22Rv1 (cell line): ENCODE data around the gene CMIP.

Experiments
- ZFX ChIP-seq: fragments of 450-650 bp; IDR thresholded peaks from 2 replicates; pipeline ENCODE4 v1.6.1; 2017; ENCODE audit warnings: antibody characterized with exemption, borderline replicate concordance
- TF ChIP-seq, protein P1 (sequence below): fragments of 450-650 bp; IDR thresholded peaks from 2 replicates; pipeline ENCODE4 v1.5.1; 2017; ENCODE audit warnings: mild to moderate bottlenecking

- TF ChIP-seq, protein P1, sequence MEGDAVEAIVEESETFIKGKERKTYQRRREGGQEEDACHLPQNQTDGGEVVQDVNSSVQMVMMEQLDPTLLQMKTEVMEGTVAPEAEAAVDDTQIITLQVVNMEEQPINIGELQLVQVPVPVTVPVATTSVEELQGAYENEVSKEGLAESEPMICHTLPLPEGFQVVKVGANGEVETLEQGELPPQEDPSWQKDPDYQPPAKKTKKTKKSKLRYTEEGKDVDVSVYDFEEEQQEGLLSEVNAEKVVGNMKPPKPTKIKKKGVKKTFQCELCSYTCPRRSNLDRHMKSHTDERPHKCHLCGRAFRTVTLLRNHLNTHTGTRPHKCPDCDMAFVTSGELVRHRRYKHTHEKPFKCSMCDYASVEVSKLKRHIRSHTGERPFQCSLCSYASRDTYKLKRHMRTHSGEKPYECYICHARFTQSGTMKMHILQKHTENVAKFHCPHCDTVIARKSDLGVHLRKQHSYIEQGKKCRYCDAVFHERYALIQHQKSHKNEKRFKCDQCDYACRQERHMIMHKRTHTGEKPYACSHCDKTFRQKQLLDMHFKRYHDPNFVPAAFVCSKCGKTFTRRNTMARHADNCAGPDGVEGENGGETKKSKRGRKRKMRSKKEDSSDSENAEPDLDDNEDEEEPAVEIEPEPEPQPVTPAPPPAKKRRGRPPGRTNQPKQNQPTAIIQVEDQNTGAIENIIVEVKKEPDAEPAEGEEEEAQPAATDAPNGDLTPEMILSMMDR = no peak
- TF ChIP-seq ZFX = no peak
Measured at GRCh38 chr16:81688182-81688581, 243.6 kb downstream of the CMIP start.
